GM19035 (cell line): ENCODE data around the gene DCAF15.

Experiments
- ATAC-seq: cut with Tn5 transposase; IDR thresholded peaks from one replicate; pipeline ENCODE4 v1.9.1; 2021; ENCODE audit not compliant: unreplicated experiment

DCAF15 gene

GRCh38 chr19:13930402-13930801 is 21.9 kb upstream of the DCAF15 start:
- no peak for ATAC-seq

- ATAC-seq, result no peak
Observed at GRCh38 chr19:13931391-13932148, 20.7 kb upstream of the DCAF15 start.

- ATAC-seq, result no peak
Observed at GRCh38 chr19:13932149-13932637, 20.1 kb upstream of the DCAF15 start.

GRCh38 chr19:13932911-13933393 is 19.4 kb upstream of the DCAF15 start:
- ATAC-seq, result no peak

- no peak for ATAC-seq
Observed at GRCh38 chr19:13934785-13935109, 17.6 kb upstream of the DCAF15 start.

- ATAC-seq, result no peak
Observed at GRCh38 chr19:13935765-13936510, 16.4 kb upstream of the DCAF15 start.

GRCh38 chr19:13937479-13938300 is 14.6 kb upstream of the DCAF15 start:
- ATAC-seq, result no peak

GRCh38 chr19:13938301-13939064 is 13.8 kb upstream of the DCAF15 start, which contains the start of gene PODNL1:
TSS of gene PODNL1 (minus strand) at chr19:13938417. CDS start at chr19:13938181, 236 bp downstream.
- ATAC-seq, result no peak

GRCh38 chr19:13942023-13942684 is 10.2 kb upstream of the DCAF15 start:
- ATAC-seq, result no peak

GRCh38 chr19:13946414-13946813 is 5.9 kb upstream of the DCAF15 start:
- no peak for ATAC-seq

GRCh38 chr19:13951043-13951442 is 1.3 kb upstream of the DCAF15 start:
- ATAC-seq, result no peak

- ATAC-seq, result peak; percentile 6
Observed at GRCh38 chr19:13951799-13952153, 533 bp upstream of the DCAF15 start.

GRCh38 chr19:13952931-13953531 is 722 bp downstream of the DCAF15 start:
- no peak for ATAC-seq

- ATAC-seq, result no peak
Observed at GRCh38 chr19:13954185-13954584, 1.9 kb downstream of the DCAF15 start.

- ATAC-seq, result no peak
Observed at GRCh38 chr19:13955662-13956364, 3.5 kb downstream of the DCAF15 start.

GRCh38 chr19:13956365-13956744 is 4.0 kb downstream of the DCAF15 start:
- ATAC-seq, result no peak

GRCh38 chr19:13957051-13957450 is 4.7 kb downstream of the DCAF15 start:
- no peak for ATAC-seq

GRCh38 chr19:13958043-13958442 is 5.7 kb downstream of the DCAF15 start:
- ATAC-seq, result no peak
